ENCODE results near the gene ARCN1. TPM values are rescaled to one million over a fixed set of nuclear protein-coding genes. Genes with fewer than 3 reads are reported as not detected.

Gene ARCN1
- total and polyA plus RNA-seq, 2 donors (not counting 1 experiment from before 2014, with no cell fraction given), result 116 to 387 TPM

DNA sequence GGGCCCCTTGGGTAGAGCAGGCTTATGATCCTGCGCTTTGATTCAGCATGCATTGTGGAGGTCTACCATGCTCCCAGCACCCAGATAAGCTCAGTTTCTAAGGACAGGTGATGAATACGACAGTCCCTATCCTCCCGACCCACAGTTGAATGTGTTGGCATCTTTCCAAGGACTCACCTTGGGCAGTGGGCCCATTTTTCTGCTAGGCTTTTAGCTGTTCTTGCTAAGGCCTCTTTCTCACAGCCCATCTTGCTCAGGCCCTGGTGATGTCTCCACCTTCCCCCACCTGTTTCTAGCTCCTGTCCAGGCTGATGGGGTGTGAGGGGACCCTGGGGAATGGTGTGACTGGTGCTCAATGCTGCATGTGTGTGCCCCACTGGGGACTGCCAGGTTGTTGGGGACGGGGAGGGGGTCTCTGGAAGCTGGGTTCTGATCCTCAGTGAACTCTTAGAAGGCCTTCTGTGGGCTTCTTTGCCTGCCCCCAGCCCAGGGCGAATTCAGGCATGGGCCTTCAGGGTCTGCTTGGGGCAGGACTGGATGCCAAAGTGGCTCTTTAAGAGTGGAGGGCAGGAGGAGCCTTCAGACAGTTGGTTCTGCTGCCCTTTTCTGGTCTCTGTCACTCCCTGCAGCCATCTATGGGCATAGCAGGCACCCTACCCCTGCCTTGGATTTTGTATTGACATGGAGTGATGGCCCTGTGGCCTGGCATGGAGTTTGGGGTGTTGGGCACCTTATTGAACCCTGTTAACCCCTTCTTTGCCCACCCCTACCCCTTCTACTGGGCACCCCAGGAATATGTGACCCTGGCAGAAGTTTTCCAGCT is 68.3 kb downstream of the ARCN1 start:
- Histone ChIP-seq H3K9ac (ENCODE audit: insufficient read depth, low read length) (no peak overlapping the region), H3K36me3 (ENCODE audit: control insufficient read depth, insufficient read depth, low read length) (peaks cover 54% of the 10 kb centered on the region), H4K20me1 (ENCODE audit: control insufficient read depth, extremely low read depth, insufficient read depth, low read length) (no peaks in the 10 kb centered on the region), H3K27me3 (ENCODE audit: control insufficient read depth, insufficient read depth, low read length) (no peaks in the 10 kb centered on the region), H3K9me3 (ENCODE audit: control insufficient read depth, insufficient read depth, low read depth, low read length) (no peaks in the 10 kb centered on the region), H3K4me3 (replicated peaks in 1 of 4; ENCODE audit: control extremely low read depth in 1 of 4, insufficient read depth in 1 of 4, low read depth in 3 of 4, low read length in 4 of 4) (no peak overlapping the region), H2AFZ (ENCODE audit: low read length) (no peak overlapping the region), H3K27ac (ENCODE audit: insufficient read depth, low read length) (no peak overlapping the region), H3K4me1 (ENCODE audit: control insufficient read depth, extremely low read depth, insufficient read depth, low read length) (peaks cover 12% of the 10 kb centered on the region), H3K79me2 (ENCODE audit: control insufficient read depth, insufficient read depth, low read length) (no peaks in the 10 kb centered on the region), H3K4me2 (ENCODE audit: extremely low read depth, insufficient read depth, low read length) (no peak overlapping the region)
- no peak for DNase-seq (ENCODE audit: low read depth in 2 of 2)
- TF ChIP-seq EZH2 (IDR thresholded peaks at IDR 0.05; ENCODE audit: low read length, missing control alignments), result no peak
- TF ChIP-seq CTCF (conservative IDR thresholded peaks at IDR 0.05 in 1 of 2, IDR thresholded peaks at IDR 0.05 in 1 of 2; ENCODE audit: low read depth in 1 of 2, low read length in 2 of 2), result no peak

DNA sequence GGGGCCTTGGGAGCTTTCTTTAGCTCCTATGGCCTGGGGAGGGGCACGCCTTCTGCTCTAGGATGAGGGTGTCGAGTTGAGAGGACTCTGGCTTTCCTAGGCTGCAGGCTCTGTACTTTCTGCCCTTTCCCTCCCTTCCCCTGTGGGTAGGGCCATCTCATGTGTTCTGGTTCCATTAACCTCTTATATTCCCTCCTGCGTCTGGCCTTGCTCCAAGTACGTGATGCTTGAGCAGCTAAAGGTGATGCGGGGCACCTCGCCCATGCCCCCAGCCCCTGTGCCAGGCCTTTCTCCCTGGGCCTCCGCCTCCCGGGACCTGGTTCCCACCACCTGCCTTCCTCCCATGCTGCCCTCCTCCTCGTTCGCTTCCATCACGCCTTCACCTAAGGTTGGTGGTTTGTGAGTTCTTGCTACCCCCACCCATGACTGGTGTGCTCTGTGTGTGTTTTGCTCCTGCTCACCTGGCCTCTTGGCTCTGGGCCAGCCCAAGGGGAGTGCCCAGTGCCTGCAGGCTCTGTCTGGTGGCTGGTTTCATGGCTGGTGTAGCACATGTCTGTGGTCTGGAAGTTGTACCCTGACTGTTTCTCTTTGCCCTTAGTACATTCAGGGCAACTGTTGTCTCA is 69.3 kb downstream of the ARCN1 start:
- Histone ChIP-seq H3K9me3 (ENCODE audit: control insufficient read depth, insufficient read depth, low read depth, low read length) (no peaks in the 10 kb centered on the region), H3K9ac (ENCODE audit: insufficient read depth, low read length) (no peak overlapping the region), H3K27ac (ENCODE audit: insufficient read depth, low read length) (no peak overlapping the region), H4K20me1 (ENCODE audit: control insufficient read depth, extremely low read depth, insufficient read depth, low read length) (no peaks in the 10 kb centered on the region), H3K27me3 (ENCODE audit: control insufficient read depth, insufficient read depth, low read length) (no peaks in the 10 kb centered on the region), H3K36me3 (ENCODE audit: control insufficient read depth, insufficient read depth, low read length) (peaks cover 53% of the 10 kb centered on the region), H3K79me2 (ENCODE audit: control insufficient read depth, insufficient read depth, low read length) (no peaks in the 10 kb centered on the region), H3K4me1 (ENCODE audit: control insufficient read depth, extremely low read depth, insufficient read depth, low read length) (peaks cover 8% of the 10 kb centered on the region), H3K4me2 (ENCODE audit: extremely low read depth, insufficient read depth, low read length) (no peak overlapping the region), H2AFZ (ENCODE audit: low read length) (no peak overlapping the region), H3K4me3 (replicated peaks in 1 of 4; ENCODE audit: control extremely low read depth in 1 of 4, insufficient read depth in 1 of 4, low read depth in 3 of 4, low read length in 4 of 4) (no peak overlapping the region)
- no peak for DNase-seq (ENCODE audit: low read depth in 2 of 2)
- TF ChIP-seq CTCF (conservative IDR thresholded peaks at IDR 0.05 in 1 of 2, IDR thresholded peaks at IDR 0.05 in 1 of 2; ENCODE audit: low read depth in 1 of 2, low read length in 2 of 2) (no peak), EZH2 (IDR thresholded peaks at IDR 0.05; ENCODE audit: low read length, missing control alignments) (no peak)

- TF ChIP-seq EZH2 (IDR thresholded peaks at IDR 0.05; ENCODE audit: low read length, missing control alignments), result no peak
- no peak for TF ChIP-seq CTCF (conservative IDR thresholded peaks at IDR 0.05 in 1 of 2, IDR thresholded peaks at IDR 0.05 in 1 of 2; ENCODE audit: low read depth in 1 of 2, low read length in 2 of 2)
- H3K9ac ChIP-seq (ENCODE audit: insufficient read depth, low read length), result no peak overlapping the region
- H3K4me3 ChIP-seq (replicated peaks in 1 of 4; ENCODE audit: control extremely low read depth in 1 of 4, insufficient read depth in 1 of 4, low read depth in 3 of 4, low read length in 4 of 4), result no peak overlapping the region
- no peak overlapping the region for H3K27ac ChIP-seq (ENCODE audit: insufficient read depth, low read length)
- no peak overlapping the region for H2AFZ ChIP-seq (ENCODE audit: low read length)
- peaks cover 55% of the 10 kb centered on the region for H3K36me3 ChIP-seq (ENCODE audit: control insufficient read depth, insufficient read depth, low read length)
- H3K4me2 ChIP-seq (ENCODE audit: extremely low read depth, insufficient read depth, low read length), result no peak overlapping the region
- no peaks in the 10 kb centered on the region for H4K20me1 ChIP-seq (ENCODE audit: control insufficient read depth, extremely low read depth, insufficient read depth, low read length)
- DNase-seq (ENCODE audit: low read depth in 2 of 2), result no peak
- no peaks in the 10 kb centered on the region for H3K27me3 ChIP-seq (ENCODE audit: control insufficient read depth, insufficient read depth, low read length)
- no peaks in the 10 kb centered on the region for H3K79me2 ChIP-seq (ENCODE audit: control insufficient read depth, insufficient read depth, low read length)
- H3K4me1 ChIP-seq (ENCODE audit: control insufficient read depth, extremely low read depth, insufficient read depth, low read length), result no peaks in the 10 kb centered on the region
- no peaks in the 10 kb centered on the region for H3K9me3 ChIP-seq (ENCODE audit: control insufficient read depth, insufficient read depth, low read depth, low read length)
Observed at GRCh38 chr11:118643142-118643994, 71.2 kb downstream of the ARCN1 start.
